ENCODE results near the gene ST7.

- TF ChIP-seq CHD2 (IDR thresholded peaks at IDR 0.05; ENCODE audit: low read length, partially characterized antibody) (no peak), CTCF (IDR thresholded peaks at IDR 0.05) (no peak), RFX5 (IDR thresholded peaks at IDR 0.05) (no peak), ESRRA (IDR thresholded peaks at IDR 0.05; ENCODE audit: borderline replicate concordance, low read length) (no peak), USF2 (IDR thresholded peaks at IDR 0.05) (no peak), E2F6 (IDR thresholded peaks at IDR 0.05; ENCODE audit: borderline replicate concordance, low read depth) (no peak), POLR2A (IDR thresholded peaks at IDR 0.05; ENCODE audit: low read length) (no peak), CEBPB (IDR thresholded peaks at IDR 0.05) (no peak), REST (IDR thresholded peaks at IDR 0.05) (no peak), HDAC2 (IDR thresholded peaks at IDR 0.05) (no peak), NFE2L2 (conservative IDR thresholded peaks at IDR 0.05; ENCODE audit: low read length) (no peak), KDM1A (IDR thresholded peaks at IDR 0.05; ENCODE audit: low read depth) (no peak), SMC3 (IDR thresholded peaks at IDR 0.05) (no peak)
Measured at GRCh38 chr7:117017017-117017451, 63.7 kb downstream of the ST7 start.
